Common myeloid progenitor, CD34-positive (primary cell): ENCODE results near the gene XPNPEP2.

ENCODE experiments used
- CTCF ChIA-PET: fragments of 350-600 bp; sonication (Branson Sonifier 250); formaldehyde crosslinking; loops from one replicate; lab custom pipeline; 2021; ENCODE audit warnings: antibody characterized with exemption; lab: Charles Lee
- POLR2A ChIA-PET: fragments of 350-600 bp; sonication (Branson Sonifier 250); formaldehyde crosslinking; loops from one replicate; lab custom pipeline; 2021; ENCODE audit warnings: antibody characterized with exemption; lab: Charles Lee
- DNase-seq, 3 donors: peaks; one replicate each; pipeline versions ENCODE4 v3.0.0 to v3.0.0-alpha.2; 2013
- H3K27ac ChIP-seq, 2 experiments: 1 replicate in 1 of 2; 2 replicates in 1 of 2; pipeline ENCODE4 v1.7.0; 2013; ENCODE audit warnings: inconsistent platforms in 2 of 2, low read length in 2 of 2, mild to moderate bottlenecking in 2 of 2, low read depth in 1 of 2, moderate library complexity in 1 of 2; ENCODE audit not compliant: severe bottlenecking in 2 of 2, insufficient read depth in 1 of 2, poor library complexity in 1 of 2
- H3K27me3 ChIP-seq, 5 experiments: replicated peaks in 2 of 5; 1 replicate in 3 of 5; 2 replicates in 2 of 5; pipeline versions ENCODE4 v1.6.1 to v1.7.0; 2013; ENCODE audit warnings: low read length in 4 of 5, mild to moderate bottlenecking in 2 of 5, moderate library complexity in 2 of 5, inconsistent platforms in 1 of 5; ENCODE audit not compliant: insufficient read depth in 5 of 5, control insufficient read depth in 4 of 5
- H3K36me3 ChIP-seq, 4 experiments: 1 replicate in 2 of 4; 2 replicates in 2 of 4; pipeline versions ENCODE4 v1.6.1 to v1.7.0; 2013; ENCODE audit warnings: low read length in 3 of 4, control low read depth in 1 of 4, mild to moderate bottlenecking in 1 of 4; ENCODE audit not compliant: control insufficient read depth in 4 of 4, insufficient read depth in 4 of 4
- H3K4me1 ChIP-seq, 4 experiments: 1 replicate in 3 of 4; 2 replicates in 1 of 4; pipeline versions ENCODE4 v1.6.1 to v1.7.1; 2013; ENCODE audit warnings: low read length in 3 of 4, mild to moderate bottlenecking in 3 of 4, control low read depth in 1 of 4, inconsistent platforms in 1 of 4, moderate library complexity in 1 of 4; ENCODE audit not compliant: control insufficient read depth in 4 of 4, insufficient read depth in 4 of 4; ENCODE audit errors: control extremely low read depth in 1 of 4
- H3K4me3 ChIP-seq, 7 experiments: 1 replicate in 4 of 7; 2 replicates in 3 of 7; pipeline versions ENCODE4 v1.5.1 to v1.7.0; 2013; ENCODE audit warnings: mild to moderate bottlenecking in 7 of 7, low read length in 6 of 7, moderate library complexity in 6 of 7, inconsistent platforms in 2 of 7, low read depth in 2 of 7, control low read depth in 1 of 7; ENCODE audit not compliant: insufficient read depth in 4 of 7, control insufficient read depth in 1 of 7; ENCODE audit errors: extremely low read depth in 1 of 7
- H3K9me3 ChIP-seq, 5 experiments: 1 replicate in 4 of 5; 2 replicates in 1 of 5; pipeline versions ENCODE4 v1.6.1 to v1.7.1; 2013; ENCODE audit warnings: low read length in 4 of 5, mild to moderate bottlenecking in 2 of 5, inconsistent platforms in 1 of 5, low read depth in 1 of 5, moderate library complexity in 1 of 5; ENCODE audit not compliant: control insufficient read depth in 4 of 5, insufficient read depth in 2 of 5; ENCODE audit errors: control extremely low read depth in 1 of 5
- WGBS: methylation state at CpG from one replicate; pipeline ENCODE4 v1.1.5; 2013; ENCODE audit not compliant: insufficient coverage; 5-methylcytosine and 5-hydroxymethylcytosine counted together

The XPNPEP2 gene

DNA sequence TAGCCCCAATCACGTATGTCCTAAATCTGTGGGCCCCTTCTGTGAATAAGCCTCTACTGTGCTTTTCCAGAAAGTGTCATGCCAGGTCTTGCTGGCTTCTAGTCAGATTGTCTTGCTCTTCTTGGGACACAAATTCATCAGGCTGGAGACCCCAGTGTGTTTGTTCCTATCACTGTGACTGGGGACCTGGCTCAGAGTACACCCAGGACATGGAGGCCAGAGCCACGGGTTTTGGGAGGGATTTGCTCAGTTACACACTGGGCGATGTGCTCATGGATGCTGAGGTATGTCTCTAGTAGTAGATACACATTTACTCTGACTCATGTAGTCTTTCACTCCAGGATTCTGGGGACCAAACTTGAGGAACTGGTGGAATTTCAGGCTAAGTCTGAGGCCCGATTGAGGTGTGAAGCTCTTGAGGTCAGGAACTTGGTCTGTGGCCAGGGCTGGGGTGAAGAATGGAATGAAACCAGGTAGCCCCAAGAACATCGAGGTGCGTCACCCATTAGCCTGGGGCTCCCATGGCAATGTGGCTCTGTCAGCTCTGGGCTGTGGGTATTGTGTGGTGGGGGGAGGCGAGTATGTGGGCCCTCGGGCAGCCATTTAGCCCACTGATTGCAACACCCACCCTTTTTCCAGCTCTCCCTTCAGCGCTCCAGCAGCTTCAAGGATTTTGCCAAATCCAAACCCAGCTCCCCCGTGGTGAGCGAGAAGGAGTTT, 48.7 kb downstream of the XPNPEP2 start:
- POLR2A ChIA-PET = interaction anchor here (0.9 kb wide), 1 partner anchor 15 kb away, joined by 3 read pairs; no protein-coding TSS in a partner anchor
- Histone ChIP-seq H3K36me3 (peaks cover 2 to 57% (median 30%) of the 10 kb centered on the region in 4 experiments), H3K4me1 (peaks cover 9 to 49% (median 45%) of the 10 kb centered on the region in 4 experiments), H3K9me3 (no peaks in the 10 kb centered on the region), H3K4me3 (peak overlapping the region in 1 of 7 experiments; percentile 12), H3K27ac (peak overlapping the region in 1 of 2 experiments; percentile 58), H3K27me3 (no peaks in the 10 kb centered on the region)
- no peak for DNase-seq
- CTCF ChIA-PET = interaction anchor here (0.7 to 1.4 kb wide), 5 partner anchors 9 to 32 kb away, joined by 3 to 5 read pairs (median 3); no protein-coding TSS in a partner anchor
- WGBS = 80% methylated on average over 5 of the region's 11 CpGs

DNA sequence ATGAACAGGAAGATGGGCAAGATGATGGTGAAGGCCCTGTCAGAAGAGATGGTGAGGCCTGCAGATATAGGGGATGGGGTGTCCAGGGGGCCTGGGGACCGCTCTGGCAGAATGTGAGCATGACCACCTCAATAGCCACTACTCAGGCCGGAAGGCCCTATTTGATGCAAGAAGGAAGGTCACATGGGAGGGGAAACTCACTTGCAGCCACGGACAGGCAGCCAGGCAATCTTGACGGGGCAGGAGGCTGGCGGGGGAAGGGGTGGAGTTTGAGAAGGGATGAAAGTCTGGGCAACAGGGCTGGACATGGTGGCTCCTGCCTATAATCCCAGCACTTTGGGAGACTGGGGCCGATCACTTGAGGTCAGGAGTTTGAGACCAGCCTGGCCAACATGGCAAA, 49.7 kb downstream of the XPNPEP2 start:
- H3K36me3 ChIP-seq = peaks cover 7 to 56% (median 30%) of the 10 kb centered on the region in 4 experiments
- no peak overlapping the region for H3K4me3 ChIP-seq
- 86% methylated on average over 3 of the region's 6 CpGs for WGBS
- no peak for DNase-seq
- no peaks in the 10 kb centered on the region for H3K9me3 ChIP-seq
- no peaks in the 10 kb centered on the region for H3K27me3 ChIP-seq
- H3K4me1 ChIP-seq = peaks cover 3 to 39% (median 34%) of the 10 kb centered on the region in 4 experiments
- no peak overlapping the region for H3K27ac ChIP-seq
- ChIA-PET CTCF (interaction anchor here (0.9 kb wide), 1 partner anchor 46 kb away, joined by 3 read pairs; no protein-coding TSS in a partner anchor), POLR2A (no interaction called here)

DNA sequence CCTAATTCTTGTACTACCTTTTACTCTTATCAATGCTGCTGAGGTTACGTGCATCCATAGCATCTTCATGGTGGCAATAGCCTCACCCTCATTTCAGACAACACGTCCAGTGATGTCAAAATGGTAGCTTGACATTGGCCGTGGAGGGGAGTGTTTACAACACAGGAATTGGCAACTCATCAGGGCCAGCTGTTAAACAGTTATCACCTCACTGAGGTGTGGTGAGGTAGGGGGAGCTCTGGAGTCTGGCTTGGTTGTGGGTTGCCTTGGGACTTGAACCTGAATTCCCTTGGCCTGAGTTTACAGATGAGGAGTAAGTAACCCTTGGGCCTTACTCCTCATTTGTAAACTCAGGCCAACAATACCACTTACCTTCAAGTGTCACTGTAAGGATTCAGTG, 51.4 kb downstream of the XPNPEP2 start:
- Histone ChIP-seq H3K4me1 (peaks cover 0 to 24% (median 22%) of the 10 kb centered on the region in 4 experiments), H3K9me3 (no peaks in the 10 kb centered on the region), H3K27me3 (no peaks in the 10 kb centered on the region), H3K36me3 (peaks cover 7 to 62% (median 37%) of the 10 kb centered on the region in 4 experiments), H3K27ac (no peak overlapping the region), H3K4me3 (no peak overlapping the region)
- DNase-seq = no peak
- ChIA-PET POLR2A (interaction anchor here (1.1 kb wide), 1 partner anchor 34 kb away, joined by 3 read pairs; no protein-coding TSS in a partner anchor), CTCF (interaction anchor here (1.2 to 1.5 kb wide), 3 partner anchors 30 to 152 kb away, joined by 3 to 4 read pairs (median 3); no protein-coding TSS in a partner anchor)
- WGBS = 100% methylated on average over 1 of the region's 3 CpGs

DNA sequence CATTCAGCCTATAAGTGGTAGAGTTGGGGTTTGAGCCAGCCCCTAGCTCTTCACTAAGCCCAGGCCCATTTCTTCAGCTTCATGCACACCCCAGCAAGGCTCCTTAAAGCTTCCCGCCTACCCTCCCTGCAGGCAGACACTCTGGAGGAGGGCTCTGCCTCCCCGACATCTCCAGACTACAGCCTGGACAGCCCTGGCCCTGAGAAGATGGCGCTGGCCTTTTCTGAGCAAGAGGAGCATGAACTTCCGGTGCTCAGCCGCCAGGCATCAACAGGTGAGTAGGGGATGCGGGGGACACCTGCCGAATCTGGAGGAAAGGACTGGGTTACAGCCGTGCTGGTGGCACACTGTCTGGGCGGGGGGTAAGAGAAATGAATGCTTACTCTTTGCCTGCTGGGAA, 52.0 kb downstream of the XPNPEP2 start:
- 92% methylated on average over 6 of the region's 9 CpGs for WGBS
- CTCF ChIA-PET = interaction anchor here (1.2 to 1.5 kb wide), 3 partner anchors 31 to 152 kb away, joined by 3 to 4 read pairs (median 3); no protein-coding TSS in a partner anchor
- POLR2A ChIA-PET = interaction anchor here (1.1 kb wide), 1 partner anchor 34 kb away, joined by 3 read pairs; no protein-coding TSS in a partner anchor

DNA sequence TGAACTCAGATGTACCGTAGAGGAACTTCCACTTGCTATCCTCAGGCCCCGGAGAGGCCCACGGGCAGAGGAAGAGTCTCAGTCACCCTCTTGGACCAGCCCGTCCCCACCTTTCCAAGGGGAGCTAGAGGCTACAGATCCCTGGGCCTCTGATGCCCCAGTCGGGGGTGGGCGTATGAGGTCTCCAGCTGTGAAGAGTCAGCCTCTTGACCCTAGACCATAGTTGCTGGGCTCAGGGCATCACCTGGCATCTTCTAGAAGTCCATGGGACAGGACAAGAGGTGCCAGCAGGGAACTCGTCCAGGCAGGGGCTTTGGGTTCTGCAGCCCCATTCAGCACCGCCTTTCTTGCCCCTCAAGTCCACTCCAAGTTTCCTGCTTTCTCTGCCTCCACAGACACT, 52.6 kb downstream of the XPNPEP2 start:
- peaks cover 0 to 13% (median 11%) of the 10 kb centered on the region in 4 experiments for H3K4me1 ChIP-seq
- ChIA-PET CTCF (no interaction called here), POLR2A (no interaction called here)
- H3K9me3 ChIP-seq = no peaks in the 10 kb centered on the region
- no peaks in the 10 kb centered on the region for H3K27me3 ChIP-seq
- no peak for DNase-seq
- H3K27ac ChIP-seq = no peak overlapping the region
- H3K4me3 ChIP-seq = no peak overlapping the region
- H3K36me3 ChIP-seq = peaks cover 7 to 72% (median 43%) of the 10 kb centered on the region in 4 experiments
- WGBS = 98% methylated on average over 6 of the region's 8 CpGs

More for the DNA sequence above, 52.0 kb downstream of the XPNPEP2 start:
- H3K27me3 ChIP-seq = no peaks in the 10 kb centered on the region
- peaks cover 7 to 69% (median 41%) of the 10 kb centered on the region in 4 experiments for H3K36me3 ChIP-seq
- no peaks in the 10 kb centered on the region for H3K9me3 ChIP-seq
- peaks cover 0 to 18% (median 16%) of the 10 kb centered on the region in 4 experiments for H3K4me1 ChIP-seq
- DNase-seq = no peak
- no peak overlapping the region for H3K4me3 ChIP-seq
- H3K27ac ChIP-seq = no peak overlapping the region

DNA sequence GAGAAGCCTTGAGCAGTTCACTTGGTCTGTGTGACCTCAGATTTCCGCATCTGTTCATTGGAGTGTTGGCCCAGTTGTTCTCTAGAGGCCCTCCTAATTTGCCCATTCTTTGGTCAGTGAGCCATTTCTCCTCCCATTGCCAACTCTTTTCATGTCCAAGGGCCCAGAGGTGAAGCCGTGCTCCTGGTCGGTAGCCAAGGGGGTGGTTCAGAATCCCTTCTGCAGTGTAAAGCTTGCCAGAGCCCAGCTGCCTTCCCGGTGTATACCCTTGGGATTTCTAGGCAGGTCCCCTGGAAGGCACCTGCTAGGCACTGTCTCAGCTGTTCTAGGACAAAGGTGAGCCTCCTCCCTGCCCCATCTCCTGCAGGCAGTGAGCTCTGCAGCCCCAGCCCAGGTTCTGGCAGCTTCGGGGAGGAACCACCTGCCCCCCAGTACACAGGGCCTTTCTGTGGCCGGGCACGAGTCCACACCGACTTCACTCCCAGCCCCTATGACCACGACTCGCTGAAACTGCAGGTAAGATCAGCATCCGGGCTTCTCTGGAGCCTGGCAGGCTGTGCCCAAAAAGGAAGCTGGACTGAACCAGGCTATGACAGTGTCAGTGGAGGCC, 53.3 kb downstream of the XPNPEP2 start:
- ChIA-PET CTCF (interaction anchor here (1.2 to 1.9 kb wide), 3 partner anchors 19 to 188 kb away, joined by 3 to 5 read pairs (median 5); no protein-coding TSS in a partner anchor), POLR2A (interaction anchor here (1.4 kb wide), 1 partner anchor 15 kb away, joined by 6 read pairs; no protein-coding TSS in a partner anchor)
- peaks cover 0 to 8% (median 8%) of the 10 kb centered on the region in 4 experiments for H3K4me1 ChIP-seq
- H3K27me3 ChIP-seq = no peaks in the 10 kb centered on the region
- WGBS = 89% methylated on average over 11 of the region's 11 CpGs
- no peak overlapping the region for H3K4me3 ChIP-seq
- H3K9me3 ChIP-seq = no peaks in the 10 kb centered on the region
- H3K36me3 ChIP-seq = peaks cover 7 to 73% (median 43%) of the 10 kb centered on the region in 4 experiments
- no peak overlapping the region for H3K27ac ChIP-seq
- no peak for DNase-seq
